ENCODE results near the gene P2RY13.

- no peak for TF ChIP-seq CTCF (IDR thresholded peaks at IDR 0.05)
- TF ChIP-seq ZFX (IDR thresholded peaks at IDR 0.05; ENCODE audit: borderline replicate concordance) = no peak
Observed at GRCh38 chr3:151331696-151332095, 2.3 kb upstream of the P2RY13 start.
